Small intestine (tissue), 7 donors: ENCODE data around the gene ARHGAP9. TPM values are rescaled to one million over a fixed set of nuclear protein-coding genes. Genes with fewer than 3 reads are reported as not detected.
"Not testable (repeated sequence)": the region's sequence is repeated elsewhere in the genome, so short reads cannot be mapped to it uniquely, and the experiment has no call there.

ENCODE experiments used
- DNase-seq, 2 donors: peaks; one replicate each; pipeline versions ENCODE4 v3.0.0 to v3.0.0-alpha.2; 2013
- FAIRE-seq: peaks from 2 replicates; lab custom pipeline; 2012; peaks lifted over from hg19 to GRCh38; lab: Jason Lieb, UNC
- H3K27ac ChIP-seq, 3 donors: one replicate each; pipeline ENCODE4 v1.5.1; 2013; ENCODE audit warnings: low read length in 2 of 3, mild to moderate bottlenecking in 2 of 3, control low read depth in 1 of 3, inconsistent platforms in 1 of 3, low read depth in 1 of 3, moderate library complexity in 1 of 3
- H3K27me3 ChIP-seq, 3 donors: one replicate each; pipeline ENCODE4 v1.6.1; 2013; ENCODE audit warnings: low read length in 3 of 3, inconsistent platforms in 1 of 3; ENCODE audit not compliant: control insufficient read depth in 3 of 3, insufficient read depth in 3 of 3
- H3K36me3 ChIP-seq, 3 donors: one replicate each; pipeline ENCODE4 v1.6.1; 2013; ENCODE audit warnings: low read length in 3 of 3, inconsistent platforms in 1 of 3, low read depth in 1 of 3, mild to moderate bottlenecking in 1 of 3, moderate library complexity in 1 of 3; ENCODE audit not compliant: control insufficient read depth in 3 of 3, insufficient read depth in 2 of 3
- H3K4me1 ChIP-seq, 3 donors: one replicate each; pipeline ENCODE4 v1.6.1; 2013; ENCODE audit warnings: low read length in 2 of 3, inconsistent platforms in 1 of 3, low read depth in 1 of 3, mild to moderate bottlenecking in 1 of 3, moderate library complexity in 1 of 3; ENCODE audit not compliant: control insufficient read depth in 3 of 3, insufficient read depth in 2 of 3
- H3K4me3 ChIP-seq, 3 donors: one replicate each; pipeline ENCODE4 v1.5.1; 2013; ENCODE audit warnings: low read length in 3 of 3, control low read depth in 1 of 3, inconsistent platforms in 1 of 3, low read depth in 1 of 3, mild to moderate bottlenecking in 1 of 3, moderate library complexity in 1 of 3
- H3K9me3 ChIP-seq, 2 donors: one replicate each; pipeline ENCODE4 v1.6.1; 2013; ENCODE audit warnings: low read depth in 1 of 2, low read length in 1 of 2; ENCODE audit not compliant: control insufficient read depth in 2 of 2, insufficient read depth in 1 of 2
- WGBS, 3 donors: extraction: QIAGEN DNeasy Blood & Tissue Kit; methylation state at CpG; one replicate each; pipeline ENCODE4 v1.1.7; 2013; 5-methylcytosine and 5-hydroxymethylcytosine counted together
- polyA plus RNA-seq, 4 donors: library from polyadenylated mRNA; stranded (reverse) in 3 of 4; unstranded in 1 of 4; fragments of 200-250 nt in 3 of 4; fragments of 120-200 nt in 1 of 4; gene quantifications; one replicate each; pipeline versions ENCODE4 v1.2.1 to v1.2.3, GENCODE V29; 2013
- donor health status: healthy with polysubstance abuse.
- donor health status: control.
- donor health status: control.
- donor health status: Bipolar disorder and iron deficiency.
- donor health status: healthy.

Gene ARHGAP9
- polyA plus RNA-seq, 4 donors, result 4.2 to 39.2 (median 9.1) TPM

GRCh38 chr12:57515408-57515933 lies 35.8 kb upstream of the ARHGAP9 start:
- Histone ChIP-seq H3K9me3 (no peaks in the 10 kb centered on the region), H3K4me3 (no peak overlapping the region), H3K27ac (no peak overlapping the region), H3K36me3 (peaks cover 13 to 73% (median 33%) of the 10 kb centered on the region in 3 donors), H3K27me3 (no peaks in the 10 kb centered on the region), H3K4me1 (peaks cover 0 to 13% (median 0%) of the 10 kb centered on the region in 3 donors)
- FAIRE-seq (no peak), DNase-seq (no peak)
- 51 to 73% (median 56%) methylated on average over 3 of the region's 3 CpGs for WGBS, 3 donors

GRCh38 chr12:57514720-57515407 lies 35.2 kb upstream of the ARHGAP9 start:
- DNase-seq, result no peak
- FAIRE-seq, result no peak

GRCh38 chr12:57514246-57514645 lies 34.6 kb upstream of the ARHGAP9 start:
- not testable (repeated sequence) for H3K27ac ChIP-seq, H3K9me3 ChIP-seq, DNase-seq, H3K27me3 ChIP-seq, FAIRE-seq, H3K4me3 ChIP-seq
- H3K4me1 ChIP-seq, result peaks cover 0 to 13% (median 0%) of the 10 kb centered on the region in 3 donors
- H3K36me3 ChIP-seq, result peaks cover 16 to 77% (median 33%) of the 10 kb centered on the region in 3 donors
- 88 to 92% (median 90%) methylated on average over 9 of the region's 9 CpGs for WGBS, 3 donors

More at GRCh38 chr12:57514720-57515407, 35.2 kb upstream of the ARHGAP9 start:
- Histone ChIP-seq H3K4me1 (peaks cover 0 to 13% (median 0%) of the 10 kb centered on the region in 3 donors), H3K4me3 (no peak overlapping the region), H3K27me3 (no peaks in the 10 kb centered on the region), H3K27ac (no peak overlapping the region), H3K9me3 (no peaks in the 10 kb centered on the region), H3K36me3 (peaks cover 15 to 79% (median 33%) of the 10 kb centered on the region in 3 donors)
- WGBS, 3 donors, result 89 to 91% (median 91%) methylated on average over 9 of the region's 9 CpGs

- not testable (repeated sequence) for DNase-seq, H3K27me3 ChIP-seq, H3K4me1 ChIP-seq, H3K4me3 ChIP-seq, FAIRE-seq, H3K9me3 ChIP-seq, H3K27ac ChIP-seq
- peaks cover 16 to 76% (median 33%) of the 10 kb centered on the region in 3 donors for H3K36me3 ChIP-seq
- 92 to 96% (median 95%) methylated on average over 6 of the region's 6 CpGs for WGBS, 3 donors
Observed at GRCh38 chr12:57513677-57514076, 34.0 kb upstream of the ARHGAP9 start.

- H3K4me1 ChIP-seq, result peaks cover 0 to 4% (median 0%) of the 10 kb centered on the region in 3 donors
- peaks cover 16 to 74% (median 33%) of the 10 kb centered on the region in 3 donors for H3K36me3 ChIP-seq
- no peak for FAIRE-seq
- no peak overlapping the region for H3K27ac ChIP-seq
- H3K27me3 ChIP-seq, result no peaks in the 10 kb centered on the region
- DNase-seq, result no peak
- no peak overlapping the region for H3K4me3 ChIP-seq
- H3K9me3 ChIP-seq, result no peaks in the 10 kb centered on the region
- WGBS, 3 donors, result 90 to 95% (median 95%) methylated on average over 5 of the region's 5 CpGs
Observed at GRCh38 chr12:57513266-57513665, 33.6 kb upstream of the ARHGAP9 start.

GRCh38 chr12:57512665-57513064 lies 33.0 kb upstream of the ARHGAP9 start:
- DNase-seq (no peak), FAIRE-seq (no peak)
- Histone ChIP-seq H3K9me3 (no peaks in the 10 kb centered on the region), H3K4me1 (no peaks in the 10 kb centered on the region), H3K4me3 (no peak overlapping the region), H3K36me3 (peaks cover 16 to 70% (median 33%) of the 10 kb centered on the region in 3 donors), H3K27me3 (no peaks in the 10 kb centered on the region), H3K27ac (no peak overlapping the region)
- WGBS, 3 donors, result 93 to 95% (median 94%) methylated on average over 6 of the region's 6 CpGs

- no peak for DNase-seq
- peaks cover 14 to 63% (median 26%) of the 10 kb centered on the region in 3 donors for H3K36me3 ChIP-seq
- WGBS, 3 donors, result 94 to 97% (median 94%) methylated on average over 7 of the region's 7 CpGs
- H3K27me3 ChIP-seq, result no peaks in the 10 kb centered on the region
- FAIRE-seq, result no peak
- no peaks in the 10 kb centered on the region for H3K4me1 ChIP-seq
- H3K9me3 ChIP-seq, result no peaks in the 10 kb centered on the region
- H3K27ac ChIP-seq, result no peak overlapping the region
- no peak overlapping the region for H3K4me3 ChIP-seq
Observed at GRCh38 chr12:57511588-57512325, 32.1 kb upstream of the ARHGAP9 start.

- no peaks in the 10 kb centered on the region for H3K27me3 ChIP-seq
- FAIRE-seq, result no peak
- H3K36me3 ChIP-seq, result peaks cover 9 to 60% (median 20%) of the 10 kb centered on the region in 3 donors
- 96 to 100% (median 98%) methylated on average over 4 of the region's 4 CpGs for WGBS, 3 donors
- H3K4me1 ChIP-seq, result no peaks in the 10 kb centered on the region
- no peak overlapping the region for H3K4me3 ChIP-seq
- no peak for DNase-seq
- no peak overlapping the region for H3K27ac ChIP-seq
- H3K9me3 ChIP-seq, result no peaks in the 10 kb centered on the region
Observed at GRCh38 chr12:57511161-57511560, 31.5 kb upstream of the ARHGAP9 start.
